Activated CD4-positive, alpha-beta T cell treated with anti-CD3 and anti-CD28 coated beads, Interleukin-2, amount 50 U/mL, for 24 hours (primary cell): ENCODE results near the gene HBS1L.
"Not testable (repeated sequence)": the region's sequence is repeated elsewhere in the genome, so short reads cannot be mapped to it uniquely, and the experiment has no call there.

Source experiments
- DNase-seq, 2 donors: peaks; one replicate each; pipeline ENCODE4 v3.0.0-alpha.2; 2020; ENCODE audit warnings: low read depth in 1 of 2, low spot score in 1 of 2

Gene HBS1L

DNA sequence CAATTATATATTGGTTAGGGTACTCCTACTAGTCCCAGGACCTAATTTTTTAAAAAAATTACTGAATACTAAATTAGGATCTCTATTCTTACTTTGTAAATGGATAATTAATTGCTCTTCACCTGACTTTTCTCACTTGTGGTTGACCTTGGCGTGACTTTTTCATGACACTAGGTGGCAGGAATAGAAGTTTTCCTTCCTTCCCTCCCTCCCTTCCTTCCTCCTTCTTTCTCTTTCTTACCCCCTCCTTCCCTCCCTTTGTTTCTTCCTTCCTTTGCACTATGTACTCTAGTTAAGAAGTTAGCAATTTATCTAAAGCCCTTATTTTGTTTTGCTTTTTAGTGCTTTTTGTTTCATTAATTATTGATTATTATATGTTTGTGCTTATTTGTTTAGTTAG is 20.4 kb upstream of the HBS1L start:
- no peak for DNase-seq

DNA sequence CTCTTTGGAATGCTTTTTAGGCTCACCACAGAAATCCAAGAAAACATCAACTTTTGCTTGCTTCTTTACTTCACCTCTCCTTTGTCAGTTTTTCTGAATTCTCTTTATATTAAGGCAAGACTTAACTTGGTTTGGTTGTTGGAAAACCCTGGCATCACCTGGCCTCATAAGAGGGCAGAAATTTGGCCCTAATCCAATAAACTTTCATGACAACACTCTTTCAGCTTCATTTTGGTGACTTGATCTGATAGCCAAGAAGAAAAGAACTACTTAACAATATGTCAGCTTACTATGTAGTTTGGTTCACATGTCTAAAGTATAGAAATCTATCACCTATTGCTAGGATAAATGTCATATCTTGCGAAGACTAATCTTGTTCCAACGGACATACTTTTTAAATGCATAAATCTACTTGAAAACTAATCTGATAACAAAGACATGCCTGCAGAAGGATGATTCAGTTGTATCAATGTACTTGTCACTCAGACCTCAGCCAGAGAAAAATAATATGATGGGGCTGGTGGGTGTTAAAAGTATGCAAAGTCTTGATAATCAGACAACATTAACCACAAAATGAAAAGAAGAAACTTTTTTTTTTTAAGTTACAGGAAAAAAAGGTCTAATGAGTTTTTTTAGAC is 19.3 kb upstream of the HBS1L start:
- DNase-seq = no peak

DNA sequence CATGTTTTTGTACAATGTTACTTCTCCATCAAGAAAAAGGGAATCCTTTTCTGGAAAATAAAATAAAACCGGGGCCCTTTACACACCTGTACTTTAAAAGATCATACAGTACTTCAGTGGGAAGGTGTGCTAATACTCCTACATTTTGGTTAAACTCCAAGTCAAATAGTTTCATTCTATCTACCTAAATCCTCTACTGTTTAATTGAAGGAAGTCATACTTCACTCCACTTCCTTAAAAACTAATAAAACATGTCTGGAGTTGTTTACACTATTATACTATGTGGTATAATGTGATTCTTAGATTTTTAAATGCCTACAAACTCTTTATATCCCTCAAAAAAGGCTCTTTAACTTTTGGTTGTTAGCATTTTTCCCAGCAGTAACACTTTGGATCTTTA is 18.6 kb upstream of the HBS1L start:
- no peak for DNase-seq

DNA sequence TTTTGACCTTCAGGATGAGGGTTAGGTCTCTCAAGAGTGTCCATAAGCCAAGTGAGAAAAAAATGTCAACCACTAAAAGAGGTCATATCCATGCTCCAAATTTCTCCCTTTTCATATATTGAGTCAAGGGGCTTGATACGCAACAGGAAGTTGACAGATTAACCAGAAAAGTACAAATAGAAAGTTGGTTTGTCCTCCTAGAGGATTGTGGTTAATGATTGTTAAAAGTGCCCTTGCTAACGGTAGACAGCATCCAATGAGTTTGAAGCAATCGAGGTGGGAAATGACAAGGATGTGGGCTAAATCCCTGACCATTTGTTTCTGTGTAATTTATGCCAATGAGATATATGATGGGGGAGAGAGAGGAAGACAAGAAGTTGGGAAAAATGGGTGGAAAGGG is 18.1 kb upstream of the HBS1L start:
- no peak for DNase-seq

DNA sequence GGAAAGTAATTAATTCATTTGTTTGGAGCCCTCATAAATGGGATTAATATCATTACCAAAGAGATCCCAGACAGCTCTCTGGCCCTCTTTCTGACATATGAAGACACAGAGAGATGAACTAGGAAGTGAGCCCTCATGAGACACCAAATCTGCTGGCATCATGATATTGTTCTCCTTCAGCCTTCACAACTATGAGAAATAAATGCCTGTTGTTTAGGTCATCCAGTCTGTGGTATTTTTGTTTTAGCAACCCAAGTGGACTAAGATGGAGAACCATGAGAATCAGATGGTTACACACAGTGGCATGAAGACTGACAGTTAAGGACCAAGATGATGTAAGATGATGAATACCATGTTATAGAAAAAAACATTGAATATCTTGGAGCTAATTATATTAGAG is 16.9 kb upstream of the HBS1L start:
- no peak for DNase-seq

DNA sequence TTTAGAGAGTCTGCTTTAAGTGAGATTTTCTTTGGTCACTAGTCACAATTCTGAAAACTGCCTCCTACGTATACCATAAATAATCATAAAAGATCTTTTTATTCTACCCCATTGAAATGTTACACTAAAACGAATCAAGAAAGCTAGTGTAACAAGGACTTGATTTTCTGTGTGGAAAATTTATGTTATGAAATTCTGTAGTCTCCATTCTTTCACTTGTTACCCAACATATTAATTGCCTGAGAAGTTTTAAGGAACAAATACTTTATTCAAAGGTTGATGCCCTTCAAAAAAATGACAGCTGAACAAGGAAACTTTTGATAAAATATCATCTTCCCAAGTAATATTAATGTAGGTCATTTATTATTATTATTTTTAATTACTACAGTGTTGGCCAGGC is 13.3 kb upstream of the HBS1L start:
- DNase-seq = no peak

DNA sequence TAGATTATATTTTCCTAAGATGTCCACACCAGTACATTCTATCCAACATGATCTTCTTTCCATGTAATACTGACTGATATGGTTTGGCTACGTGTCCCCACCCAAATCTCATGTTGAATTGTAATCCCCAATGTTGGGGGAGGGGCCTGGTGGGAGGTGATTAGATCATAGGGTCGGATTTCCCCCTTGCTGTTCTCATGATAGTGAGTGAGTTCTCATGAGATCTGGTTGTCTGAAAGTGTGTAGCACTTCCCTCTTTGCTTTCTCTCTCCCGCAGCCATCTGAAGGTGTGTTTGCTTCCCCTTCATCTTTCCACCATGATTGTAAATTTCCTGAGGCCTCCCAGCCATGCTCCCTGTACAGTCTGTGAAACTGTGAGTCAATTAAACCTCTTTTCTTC is 12.2 kb upstream of the HBS1L start:
- DNase-seq = no peak

DNA sequence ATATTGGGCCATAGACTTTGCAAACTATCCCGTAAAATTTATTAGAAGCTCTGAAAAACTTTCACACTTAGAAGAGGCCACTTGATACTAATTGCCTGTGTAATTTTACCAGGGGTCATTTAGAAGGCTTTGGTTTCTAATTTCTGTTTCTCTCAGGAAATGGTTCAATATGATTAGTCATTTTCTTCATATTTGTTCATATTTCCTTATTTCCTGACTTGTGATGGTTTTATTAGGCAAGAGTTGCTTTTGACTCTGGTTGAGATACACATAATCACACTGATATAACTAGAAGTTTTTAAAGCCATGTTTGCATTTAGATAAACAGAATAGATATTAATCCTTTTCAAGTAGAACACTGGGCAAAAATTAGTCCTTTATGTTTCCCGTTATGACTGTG is 11.8 kb upstream of the HBS1L start:
- DNase-seq = no peak

DNA sequence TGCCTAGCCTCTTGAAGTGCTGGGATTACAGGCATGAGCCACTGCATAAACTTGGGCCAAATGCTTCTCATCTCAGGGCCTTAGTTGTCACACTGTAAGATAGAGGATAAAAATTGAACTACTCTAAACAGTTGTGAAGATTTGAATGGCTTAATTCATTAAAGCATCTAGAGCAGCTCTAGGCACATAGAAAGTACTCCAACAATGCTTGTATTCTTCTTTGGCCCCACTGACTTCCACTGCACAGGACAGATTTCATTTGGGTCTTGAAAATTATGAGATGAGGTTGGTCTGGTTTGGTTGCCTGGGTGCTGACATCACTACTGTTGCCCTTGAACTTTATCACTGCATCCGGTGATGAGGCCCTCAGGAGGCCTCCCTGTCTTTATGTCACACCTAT is 10.0 kb upstream of the HBS1L start:
- no peak for DNase-seq

DNA sequence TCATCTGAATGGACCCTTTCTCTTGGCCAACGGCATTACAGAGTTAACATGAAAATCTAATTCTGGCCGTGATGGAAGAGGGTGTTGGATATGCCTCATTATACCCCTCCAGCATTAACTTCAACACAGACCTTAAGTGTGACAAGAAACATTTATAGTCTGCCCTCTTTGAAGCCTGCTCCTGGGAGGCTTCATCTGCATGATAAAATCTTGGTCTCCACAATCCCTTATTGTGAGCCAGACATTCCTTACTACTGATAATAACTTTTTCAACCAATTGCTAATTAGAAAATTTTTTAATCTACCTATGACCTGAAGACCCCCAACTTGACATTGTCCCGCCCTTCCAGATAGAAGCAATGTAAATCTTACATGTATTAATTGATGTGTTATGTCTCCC is 9.3 kb upstream of the HBS1L start:
- no peak for DNase-seq

DNA sequence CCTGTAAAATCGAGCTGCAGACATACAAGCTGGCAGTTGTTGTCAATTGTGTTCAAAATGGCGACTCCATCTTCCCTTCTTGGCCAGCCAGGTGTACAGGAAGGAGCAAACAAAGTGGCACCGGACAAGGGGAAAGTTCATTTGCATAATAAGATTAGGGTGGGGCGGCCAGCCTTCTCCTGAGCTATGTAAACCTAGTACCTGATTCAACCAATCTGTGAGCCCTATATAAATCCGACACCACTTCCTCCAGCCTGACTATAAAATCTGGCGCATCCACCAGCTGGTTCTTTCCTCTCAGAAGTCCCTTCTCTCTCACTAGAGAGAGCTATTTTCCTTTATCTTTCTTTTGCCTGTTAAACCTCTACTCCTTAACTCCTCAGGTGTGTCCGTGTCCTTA is 8.1 kb upstream of the HBS1L start:
- no peak for DNase-seq

DNA sequence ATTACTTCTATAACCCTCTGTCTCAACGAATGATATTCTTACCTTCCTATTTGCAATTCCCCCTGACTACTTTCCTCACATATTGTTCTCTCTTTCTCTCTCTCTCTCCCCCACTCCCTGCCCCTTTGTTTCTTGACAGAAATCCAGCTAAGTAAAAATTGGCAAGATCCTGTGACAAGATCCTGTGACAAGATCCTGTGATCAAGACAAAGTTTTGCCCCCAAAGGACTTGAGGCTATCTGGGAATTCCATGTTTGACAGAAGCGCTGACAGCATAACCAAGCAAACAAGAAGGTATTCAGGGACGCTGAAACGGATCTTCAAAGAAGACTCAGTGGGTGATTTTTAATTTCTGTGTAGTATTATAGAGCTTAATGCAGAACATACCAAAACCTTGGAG is 5.5 kb upstream of the HBS1L start:
- DNase-seq = no peak

DNA sequence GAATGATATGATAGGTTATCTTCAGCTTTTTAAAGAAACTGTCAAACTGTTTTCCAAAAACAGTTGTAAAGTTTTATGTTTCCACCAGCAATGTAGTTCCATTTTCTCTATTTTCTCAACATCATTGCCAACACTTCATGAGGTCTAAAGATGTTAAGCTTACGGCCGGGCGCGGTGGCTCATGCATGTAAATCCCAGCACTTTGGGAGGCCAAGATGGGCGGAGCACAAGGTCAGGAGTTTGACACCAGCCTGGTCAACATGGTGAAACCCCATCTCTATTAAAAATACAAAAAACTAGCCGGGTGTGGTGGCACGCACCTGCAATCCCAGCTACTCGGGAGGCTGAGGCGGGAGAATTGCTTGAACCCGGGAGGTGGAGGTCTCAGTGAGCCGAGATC is 3.7 kb upstream of the HBS1L start:
- DNase-seq = not testable (repeated sequence)

DNA sequence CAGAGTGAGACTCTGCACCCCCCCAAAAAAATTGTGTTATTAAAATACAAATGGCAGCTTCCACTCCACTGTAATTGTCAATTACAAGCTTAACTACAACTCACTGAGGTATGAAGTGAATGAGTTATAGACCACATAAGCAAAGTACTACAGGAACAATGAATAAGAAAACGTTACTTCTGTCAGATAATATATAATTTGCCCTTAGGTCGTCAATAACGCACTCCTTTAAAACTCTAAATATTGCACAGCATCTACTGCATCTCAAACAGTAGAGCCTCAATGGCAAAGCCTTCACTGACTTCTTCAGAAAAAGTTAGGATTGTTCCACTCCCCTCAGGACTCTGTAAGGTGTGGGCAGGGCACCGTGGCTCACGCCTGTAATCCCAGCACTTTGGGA is 2.0 kb upstream of the HBS1L start:
- no peak for DNase-seq

DNA sequence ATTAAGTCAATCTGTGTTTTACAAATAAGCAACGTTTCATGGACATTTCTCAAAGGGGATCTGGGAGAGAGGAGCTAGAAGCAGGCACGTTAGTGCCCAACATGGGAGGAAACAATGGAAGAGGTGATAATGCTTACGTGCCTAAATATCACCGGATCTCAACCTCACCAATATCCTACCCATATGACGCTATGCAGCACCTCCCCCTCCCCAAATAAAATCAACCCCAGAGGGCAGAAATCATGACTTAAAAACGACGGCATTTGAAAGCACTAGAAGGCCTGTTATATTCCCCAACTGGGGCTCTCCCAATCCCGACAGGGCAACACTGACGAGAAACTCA is 425 bp downstream of the HBS1L start:
- peak; percentile 11 for DNase-seq

DNA sequence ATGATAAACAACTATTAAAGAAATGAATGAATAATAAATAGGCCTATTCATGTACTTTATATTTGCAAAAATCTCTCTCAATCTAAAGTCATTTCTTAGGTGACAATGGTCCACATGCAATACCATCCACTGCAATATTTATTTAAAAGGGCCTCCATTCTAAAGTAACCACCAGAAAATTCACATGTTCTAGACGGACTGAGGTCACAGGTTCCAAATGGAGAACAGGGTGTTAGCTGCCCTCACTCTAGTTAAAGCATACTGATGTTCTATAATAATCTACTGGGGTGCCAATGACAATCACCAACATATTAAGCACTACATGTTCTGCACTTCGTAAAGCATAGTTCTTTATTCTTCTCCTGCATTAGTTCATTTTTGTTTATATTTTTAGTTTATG is 1.2 kb downstream of the HBS1L start:
- DNase-seq = no peak

DNA sequence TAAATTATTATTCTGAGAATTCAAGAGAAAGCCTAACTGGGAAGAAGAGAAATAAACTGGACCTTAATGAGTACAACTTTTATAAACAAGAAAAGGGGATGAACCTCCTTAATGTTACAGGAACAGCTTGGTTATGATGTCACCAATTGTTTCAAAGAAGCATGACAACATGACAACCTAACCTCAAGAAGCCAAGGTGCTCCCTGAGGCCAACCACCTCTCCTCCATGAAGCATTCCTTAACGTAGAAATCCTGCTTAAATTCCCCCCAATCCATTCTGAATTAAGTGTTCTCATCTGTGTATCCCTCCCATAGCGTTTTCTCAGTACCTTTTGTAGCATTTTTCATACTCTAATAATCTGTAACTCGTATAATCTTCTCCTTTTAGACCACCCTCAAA is 1.7 kb downstream of the HBS1L start:
- no peak for DNase-seq

DNA sequence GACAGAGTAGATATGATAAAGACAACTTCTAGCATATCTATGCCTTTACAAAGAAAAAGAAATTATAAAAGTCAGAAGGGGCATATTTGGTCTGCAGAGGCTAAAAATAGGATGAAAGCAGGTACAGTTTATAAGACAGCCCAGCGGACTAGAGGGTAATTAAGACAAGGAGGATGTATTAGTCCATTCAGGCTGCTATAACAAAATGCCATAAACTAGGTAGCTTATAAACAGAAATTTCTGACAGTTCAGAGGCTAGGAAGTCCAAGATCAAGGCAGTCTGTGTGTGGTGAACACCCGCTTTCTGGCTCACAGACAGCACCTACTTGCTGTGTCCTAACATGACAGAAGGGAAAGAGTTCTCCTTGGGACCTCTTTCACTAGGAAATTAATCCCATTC is 5.7 kb downstream of the HBS1L start:
- no peak for DNase-seq

DNA sequence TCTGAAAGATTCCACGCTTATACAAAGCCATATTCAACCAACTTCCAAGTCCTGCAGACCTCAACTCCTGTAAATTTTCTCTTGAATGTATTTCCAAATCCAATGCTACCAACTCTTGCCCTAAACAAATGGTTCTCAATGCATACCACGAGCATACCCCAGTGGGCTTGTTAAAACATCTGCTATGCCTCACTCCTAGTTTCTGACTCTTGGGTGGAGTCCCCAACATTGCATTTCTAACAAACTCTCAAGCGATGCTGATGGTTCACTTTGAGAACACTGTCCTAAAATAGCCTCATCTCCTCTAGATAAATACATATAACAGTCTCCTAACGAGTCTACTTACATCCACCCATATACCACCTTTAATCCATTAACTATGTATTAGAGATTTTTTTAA is 7.3 kb downstream of the HBS1L start:
- DNase-seq = no peak

DNA sequence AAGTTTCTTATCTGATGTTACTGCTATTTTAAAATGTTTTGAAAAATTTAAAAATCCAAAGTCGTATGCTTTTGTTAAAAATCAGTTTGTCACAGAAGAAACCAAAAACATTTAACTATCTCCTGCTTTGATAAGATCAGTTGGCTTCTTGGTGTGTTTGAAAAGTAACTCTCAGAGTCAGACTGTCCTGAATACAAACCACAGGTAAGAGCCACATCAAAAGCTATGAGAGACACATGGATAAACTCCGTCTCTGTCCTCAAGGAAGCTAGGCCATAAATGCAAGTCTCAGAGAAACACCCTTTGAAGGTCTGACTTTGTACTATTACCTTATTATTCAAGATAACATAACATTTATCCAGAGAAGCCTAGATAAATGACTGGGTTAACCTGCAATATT is 7.7 kb downstream of the HBS1L start:
- no peak for DNase-seq

DNA sequence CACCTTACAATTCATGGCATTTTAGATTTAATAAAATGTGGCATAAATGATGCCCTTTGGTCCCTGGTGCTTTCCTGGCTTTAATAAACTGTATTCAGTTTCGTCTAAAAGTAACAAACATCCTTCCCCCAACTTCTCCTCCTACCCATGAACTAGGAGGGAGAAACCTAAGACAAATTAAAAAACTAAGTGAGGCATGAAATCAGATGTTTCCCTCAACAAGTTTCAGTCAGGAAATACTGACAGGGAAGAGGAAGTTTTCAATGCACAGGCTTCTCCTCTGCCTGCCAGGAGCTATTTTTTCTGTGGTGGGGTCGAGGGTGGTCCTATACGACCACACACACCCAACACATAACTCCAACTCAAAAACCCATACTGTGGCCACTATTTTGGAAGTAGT is 10.0 kb downstream of the HBS1L start:
- DNase-seq = no peak

DNA sequence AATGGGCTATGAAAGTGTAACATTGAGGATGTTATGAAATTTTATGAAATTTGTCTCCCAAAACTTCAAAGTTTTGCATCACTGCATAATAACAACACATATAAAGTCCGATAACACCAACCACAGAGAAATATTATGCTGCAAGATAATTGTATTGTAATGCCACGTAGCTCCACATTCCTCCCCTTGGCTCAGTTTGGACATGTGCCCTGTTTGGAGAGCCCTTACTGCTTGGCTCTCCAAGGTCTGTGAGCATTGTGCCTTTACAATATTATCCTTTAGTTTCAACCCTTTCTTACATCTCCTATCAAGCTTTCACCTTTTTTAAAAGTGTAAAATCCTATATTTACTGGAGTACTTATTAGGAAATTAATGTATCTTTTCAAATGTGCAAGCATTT is 10.8 kb downstream of the HBS1L start:
- DNase-seq = no peak

DNA sequence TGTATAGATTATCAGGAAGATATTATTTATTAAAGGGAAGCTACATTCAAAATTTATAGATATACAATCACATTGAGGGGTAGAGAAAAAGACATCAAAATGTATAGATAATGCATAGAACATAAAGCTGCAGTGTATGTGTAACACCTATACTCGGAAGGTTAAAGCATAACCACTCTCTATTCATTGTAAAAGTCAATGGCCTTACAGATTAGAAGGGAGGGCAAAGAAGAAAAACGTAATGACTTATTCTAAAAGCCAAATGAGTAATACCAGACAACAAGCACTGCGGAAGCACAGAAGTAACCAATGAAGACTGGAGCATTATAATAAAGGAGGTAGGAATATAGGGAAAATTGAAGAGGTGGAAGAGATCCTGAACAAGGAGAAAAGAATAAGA is 11.3 kb downstream of the HBS1L start:
- no peak for DNase-seq

DNA sequence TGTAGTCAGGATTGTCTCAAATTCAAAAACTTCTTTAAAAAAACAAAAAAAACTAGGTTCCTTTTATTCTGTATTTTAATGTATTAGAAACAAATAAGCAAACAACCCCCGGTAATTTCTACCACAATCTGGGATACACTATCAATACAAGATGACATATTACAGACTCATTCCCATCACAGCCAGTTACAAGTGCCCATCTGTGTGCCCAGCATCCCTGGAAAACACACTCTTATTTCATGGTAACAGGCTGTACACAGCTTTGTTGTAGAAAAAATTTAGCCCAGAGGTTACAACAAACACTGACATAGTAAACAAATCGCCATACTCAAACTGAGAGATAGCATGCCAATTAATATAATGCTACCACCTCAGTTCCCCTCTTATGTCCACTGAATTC is 16.3 kb downstream of the HBS1L start:
- DNase-seq = no peak
